HUDEP-2 (cell line): ENCODE results near the gene NPAT.
A peak's percentile ranks its signal among the peaks of the same experiment; 100 is the strongest.

Experiments
- DNase-seq, 76 experiments: peaks; one replicate each; lab custom pipeline; 2025; ENCODE audit not compliant: unreplicated experiment in 76 of 76; lab: John Stamatoyannopoulos, UW

The NPAT gene

GRCh38 chr11:108220721-108221336, 1.6 kb downstream of the NPAT start:
- peak in 3 of 76 experiments; percentile 12 to 28 (median 26) for DNase-seq

- peak in 1 of 76 experiments; percentile 20 for DNase-seq
Measured at GRCh38 chr11:108218912-108219783, 3.3 kb downstream of the NPAT start.

DNA sequence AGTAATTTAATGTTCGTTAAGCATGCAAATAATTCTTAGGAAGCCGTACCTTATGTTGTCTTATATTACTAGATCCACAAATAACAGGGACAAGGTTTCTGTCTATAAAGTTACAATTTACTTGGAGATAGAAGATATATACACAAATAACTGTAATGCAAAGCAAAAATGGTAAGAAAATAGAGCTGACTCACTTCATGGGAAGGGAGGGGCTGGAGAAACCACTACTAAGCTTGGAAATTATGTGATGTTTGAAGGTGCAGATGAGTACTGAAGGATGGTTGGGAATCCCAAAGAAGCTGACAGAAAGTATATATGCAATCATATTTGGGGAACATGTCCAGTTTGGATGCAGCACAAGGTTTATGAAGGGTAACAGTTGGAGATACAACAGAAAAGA, 4.0 kb downstream of the NPAT start:
- no peak for DNase-seq

GRCh38 chr11:108216988-108217387, 5.5 kb downstream of the NPAT start:
- DNase-seq, result no peak

GRCh38 chr11:108213784-108214183, 8.7 kb downstream of the NPAT start:
- no peak for DNase-seq

GRCh38 chr11:108210441-108210840, 12.0 kb downstream of the NPAT start:
- no peak for DNase-seq

DNA sequence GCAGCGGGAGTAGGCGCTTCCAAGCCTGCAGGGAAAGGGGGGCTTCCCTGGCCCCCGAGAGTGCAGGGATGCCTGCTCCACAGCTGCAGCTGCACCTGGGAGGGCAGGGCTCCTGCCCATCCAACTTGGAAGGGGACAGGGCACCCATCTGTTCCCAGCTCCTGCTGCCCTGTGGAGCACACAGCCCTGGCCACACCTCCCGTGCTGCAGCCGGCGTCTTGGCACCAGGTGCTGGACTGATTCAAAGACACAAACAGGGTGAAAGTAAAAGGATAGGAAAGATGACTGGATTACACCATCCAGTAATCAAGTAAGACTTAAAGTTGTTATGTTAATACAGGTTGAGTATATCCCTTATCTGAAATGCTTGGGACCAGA, 14.8 kb downstream of the NPAT start:
- DNase-seq, result no peak

DNA sequence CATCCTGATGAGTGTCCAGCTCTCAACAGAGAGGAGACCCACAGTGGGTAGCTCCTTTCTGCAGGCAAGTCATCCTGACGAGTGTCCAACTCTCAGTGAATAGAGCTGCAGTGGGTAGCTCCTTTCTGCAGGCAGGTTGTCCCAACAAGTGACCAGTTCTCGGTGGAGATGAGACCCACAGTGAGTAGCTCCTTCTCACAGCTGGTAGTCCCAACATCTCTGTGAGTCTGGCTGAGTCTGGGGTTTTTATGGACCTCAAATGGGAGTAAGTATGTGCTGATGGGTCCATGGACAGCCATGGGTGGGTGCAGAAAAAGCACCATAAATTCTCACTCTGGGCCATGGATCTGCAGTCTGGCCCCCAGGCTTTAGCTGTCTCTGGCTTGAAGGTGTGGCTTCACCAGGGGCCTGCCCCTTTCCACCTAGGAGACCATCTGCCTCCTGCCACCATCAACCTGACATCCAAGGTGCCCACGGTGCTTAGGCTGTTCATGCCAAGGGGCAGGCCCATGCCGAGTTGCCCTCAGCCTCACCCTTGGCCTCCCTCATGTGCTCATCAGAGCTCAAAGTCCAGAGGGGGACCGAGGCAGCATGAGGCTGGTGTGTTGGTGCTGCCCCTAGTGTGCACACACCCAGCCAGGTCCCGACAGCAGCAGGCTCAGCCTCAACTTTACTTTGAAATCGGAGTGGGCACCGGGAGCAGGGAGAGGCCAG, 15.3 kb downstream of the NPAT start:
- DNase-seq, result no peak

- no peak for DNase-seq
Measured at GRCh38 chr11:108206171-108206570, 16.3 kb downstream of the NPAT start.

DNA sequence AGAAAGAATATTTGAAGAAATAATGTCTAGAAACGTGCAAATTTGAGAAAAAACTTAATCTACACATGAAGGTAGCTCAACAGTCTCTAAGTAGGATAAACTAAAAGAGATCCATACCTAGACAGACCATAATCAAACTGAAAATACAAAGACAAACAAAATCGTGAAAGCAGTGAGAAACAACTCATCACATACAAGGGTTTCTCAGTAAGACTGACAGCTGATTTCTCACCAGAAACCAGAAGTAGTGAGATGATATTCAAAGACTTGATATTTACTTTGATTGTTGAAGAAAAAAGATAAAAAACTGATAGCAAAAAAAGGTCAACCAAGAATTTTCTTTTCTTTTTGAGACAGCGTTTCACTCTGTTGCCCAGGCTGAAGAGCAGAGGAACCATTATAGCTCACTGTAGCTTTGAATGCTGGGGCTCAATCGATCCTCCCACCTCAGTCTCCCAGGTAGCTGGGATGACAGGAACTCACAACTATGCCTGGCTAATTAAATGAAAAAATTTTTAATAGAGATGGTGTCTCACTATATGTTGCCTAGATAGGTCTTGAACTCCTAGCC, 17.4 kb downstream of the NPAT start:
- DNase-seq, result no peak

DNA sequence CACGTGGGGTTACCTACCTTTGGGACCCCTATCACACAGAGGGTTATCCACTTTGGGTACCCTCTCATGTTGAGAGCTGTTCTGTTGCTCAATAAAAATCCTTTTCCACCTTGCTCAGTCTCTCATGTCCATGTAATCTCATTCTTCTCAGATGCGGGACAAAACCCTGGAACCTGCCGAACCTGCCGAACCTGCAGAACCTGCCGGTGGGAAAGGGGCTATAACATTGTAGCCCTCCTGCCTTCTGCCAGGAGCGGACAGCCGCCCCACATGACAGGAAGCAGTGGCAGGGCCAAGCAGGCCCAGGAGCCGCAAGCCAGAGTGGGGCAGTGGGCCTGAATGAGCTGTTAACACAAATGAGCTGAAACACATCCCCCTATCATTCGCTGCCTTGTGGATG, 18.1 kb downstream of the NPAT start:
- DNase-seq, result no peak

DNA sequence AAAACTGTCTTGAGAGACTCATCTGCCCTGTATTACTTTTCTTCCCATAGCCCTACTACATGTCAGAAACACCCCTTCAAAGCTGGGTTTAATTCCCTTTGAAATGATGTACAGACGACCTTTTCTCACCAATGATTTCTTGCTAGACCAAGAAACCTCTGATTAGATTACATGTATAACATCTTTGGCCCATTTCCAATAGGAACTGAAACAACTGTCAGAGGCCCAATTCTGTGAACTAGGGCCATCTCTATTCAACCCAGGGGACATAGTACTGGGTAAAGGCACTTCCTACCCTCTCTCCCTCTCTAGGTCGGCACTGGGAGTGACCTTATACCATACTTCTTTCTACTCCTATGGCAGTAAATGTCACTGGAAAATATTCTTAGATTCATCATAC, 19.4 kb downstream of the NPAT start:
- peak in 4 of 76 experiments; percentile 7 to 19 (median 16) for DNase-seq

GRCh38 chr11:108199446-108200321, 22.8 kb downstream of the NPAT start:
- peak in 38 of 76 experiments; percentile 4 to 74 (median 34) for DNase-seq

DNA sequence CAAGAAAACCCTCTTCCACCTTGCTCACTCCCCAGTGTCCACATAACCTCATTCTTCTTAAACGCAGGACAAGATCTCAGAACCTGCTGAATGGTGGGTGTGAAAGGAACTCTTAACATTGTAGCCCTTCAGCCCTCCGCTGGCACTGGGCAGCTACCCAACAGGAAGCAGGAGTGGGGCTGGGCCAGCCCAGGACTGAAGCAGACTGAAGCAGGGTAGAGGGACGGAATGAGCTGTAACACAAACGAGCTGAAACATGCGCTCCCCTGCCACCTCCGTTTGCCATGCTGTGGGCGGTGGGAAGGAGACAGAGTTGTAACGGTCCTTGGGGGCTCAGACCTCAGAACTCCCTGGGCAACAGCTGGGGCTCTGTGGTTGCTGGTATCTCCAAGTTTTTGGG, 23.6 kb downstream of the NPAT start:
- peak in 3 of 76 experiments; percentile 1 to 16 (median 14) for DNase-seq

DNA sequence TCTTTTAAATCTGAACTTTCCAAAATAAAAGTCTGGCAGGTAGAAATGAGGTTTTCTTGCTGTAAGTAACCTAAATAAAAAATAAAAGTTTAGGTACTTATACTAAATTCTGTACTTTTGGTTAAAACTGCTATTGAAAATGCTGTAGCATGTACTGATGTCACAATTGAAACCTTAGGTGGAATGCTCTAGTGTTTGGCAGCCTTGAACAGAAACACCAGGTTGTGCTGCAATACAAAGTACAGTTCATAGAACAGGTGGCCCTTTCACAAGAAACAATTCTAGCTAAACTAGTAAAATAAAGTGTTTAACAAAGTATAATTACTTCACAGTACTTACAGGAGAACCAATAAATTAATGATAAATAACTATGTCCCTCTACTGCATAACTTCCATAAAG, 25.1 kb downstream of the NPAT start:
- DNase-seq, result no peak

- no peak for DNase-seq
Measured at GRCh38 chr11:108196901-108197300, 25.5 kb downstream of the NPAT start.

DNA sequence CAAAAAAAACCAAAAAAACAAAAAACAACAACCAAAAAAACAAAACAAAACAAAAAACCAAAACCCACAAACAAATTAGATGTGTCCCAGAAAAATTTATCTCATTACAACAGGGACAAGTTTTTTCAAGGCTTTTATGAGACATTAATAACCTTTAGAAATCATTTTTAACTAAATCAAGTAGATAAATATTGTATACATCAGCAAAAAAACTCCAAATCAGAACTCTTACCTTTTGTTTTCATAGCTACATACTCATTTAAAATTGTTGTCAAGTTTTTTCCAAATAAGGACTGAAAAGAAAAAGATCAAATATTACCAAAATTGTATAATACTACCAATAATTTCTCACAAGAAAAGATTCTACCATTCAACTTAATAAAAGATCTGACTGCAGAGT, 28.7 kb downstream of the NPAT start:
- DNase-seq, result no peak

DNA sequence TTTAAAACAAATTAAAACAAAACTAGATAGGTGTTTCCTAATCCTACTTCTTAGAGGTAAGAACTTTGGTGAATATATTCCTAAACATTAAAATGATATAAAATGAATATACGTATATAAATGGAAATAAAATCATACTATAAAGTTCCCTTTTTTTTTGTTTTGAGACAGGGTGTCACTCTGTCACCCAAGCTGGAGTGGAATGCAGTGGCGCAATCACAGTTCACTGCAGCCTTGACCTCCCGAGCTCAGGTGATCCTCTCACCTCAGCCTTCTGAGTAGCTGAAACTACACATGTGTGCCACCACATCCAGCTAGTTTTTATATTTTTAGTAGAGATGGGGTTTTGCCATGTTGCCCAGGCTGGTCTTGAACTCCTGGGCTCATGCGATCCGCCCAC, 44.9 kb downstream of the NPAT start:
- no peak for DNase-seq

GRCh38 chr11:108170184-108170583, 52.3 kb downstream of the NPAT start:
- DNase-seq, result no peak

GRCh38 chr11:108167624-108168023, 54.8 kb downstream of the NPAT start:
- DNase-seq, result no peak
